Stimulated activated CD4-positive, alpha-beta T cell treated with anti-CD3 and anti-CD28 coated beads, Interleukin-4, amount 100 ng/mL, for 48 hours (primary cell): Measurements from ENCODE around the gene GPD2.

Experiments used
- DNase-seq, 2 donors: peaks; one replicate each; pipeline ENCODE4 v3.0.0-alpha.2; 2020; ENCODE audit warnings: low read depth in 2 of 2

GPD2 gene

GRCh38 chr2:156436497-156437085 lies 412 bp downstream of the GPD2 start:
- no peak for DNase-seq

- DNase-seq, result no peak
Measured at GRCh38 chr2:156437272-156437930, 1.2 kb downstream of the GPD2 start.

- no peak for DNase-seq
Measured at GRCh38 chr2:156437931-156438410, 1.8 kb downstream of the GPD2 start.

- DNase-seq, result no peak
Measured at GRCh38 chr2:156443089-156443488, 6.9 kb downstream of the GPD2 start.

- DNase-seq, result no peak
Measured at GRCh38 chr2:156445296-156446220, 9.4 kb downstream of the GPD2 start.

- DNase-seq, result no peak
Measured at GRCh38 chr2:156447761-156448160, 11.6 kb downstream of the GPD2 start.

GRCh38 chr2:156448766-156449165 lies 12.6 kb downstream of the GPD2 start:
- no peak for DNase-seq

- no peak for DNase-seq
Measured at GRCh38 chr2:156452971-156453370, 16.8 kb downstream of the GPD2 start.

- no peak for DNase-seq
Measured at GRCh38 chr2:156455361-156455975, 19.3 kb downstream of the GPD2 start.

- DNase-seq, result no peak
Measured at GRCh38 chr2:156456616-156457015, 20.4 kb downstream of the GPD2 start.

GRCh38 chr2:156457523-156458517 lies 21.6 kb downstream of the GPD2 start:
- DNase-seq, result no peak

GRCh38 chr2:156459720-156460119 lies 23.5 kb downstream of the GPD2 start:
- DNase-seq, result no peak

GRCh38 chr2:156464106-156464505 lies 27.9 kb downstream of the GPD2 start:
- DNase-seq, result no peak

GRCh38 chr2:156465573-156465972 lies 29.4 kb downstream of the GPD2 start:
- no peak for DNase-seq

- no peak for DNase-seq
Measured at GRCh38 chr2:156466739-156467405, 30.7 kb downstream of the GPD2 start.

GRCh38 chr2:156470975-156471583 lies 34.9 kb downstream of the GPD2 start:
- DNase-seq, result no peak

GRCh38 chr2:156471762-156472161 lies 35.6 kb downstream of the GPD2 start:
- DNase-seq, result no peak

GRCh38 chr2:156472686-156473085 lies 36.5 kb downstream of the GPD2 start:
- DNase-seq, result no peak

- no peak for DNase-seq
Measured at GRCh38 chr2:156473445-156473844, 37.3 kb downstream of the GPD2 start.

- no peak for DNase-seq
Measured at GRCh38 chr2:156474401-156474800, 38.2 kb downstream of the GPD2 start.
